Activated CD8-positive, alpha-beta memory T cell treated with anti-CD3 and anti-CD28 coated beads, Interleukin-2, amount 50 U/mL, for 4 hours (primary cell): ENCODE measurements around the gene TACC3.

Experiments used
- DNase-seq: peaks from one replicate; pipeline ENCODE4 v3.0.0-alpha.2; 2020

Gene TACC3

DNA sequence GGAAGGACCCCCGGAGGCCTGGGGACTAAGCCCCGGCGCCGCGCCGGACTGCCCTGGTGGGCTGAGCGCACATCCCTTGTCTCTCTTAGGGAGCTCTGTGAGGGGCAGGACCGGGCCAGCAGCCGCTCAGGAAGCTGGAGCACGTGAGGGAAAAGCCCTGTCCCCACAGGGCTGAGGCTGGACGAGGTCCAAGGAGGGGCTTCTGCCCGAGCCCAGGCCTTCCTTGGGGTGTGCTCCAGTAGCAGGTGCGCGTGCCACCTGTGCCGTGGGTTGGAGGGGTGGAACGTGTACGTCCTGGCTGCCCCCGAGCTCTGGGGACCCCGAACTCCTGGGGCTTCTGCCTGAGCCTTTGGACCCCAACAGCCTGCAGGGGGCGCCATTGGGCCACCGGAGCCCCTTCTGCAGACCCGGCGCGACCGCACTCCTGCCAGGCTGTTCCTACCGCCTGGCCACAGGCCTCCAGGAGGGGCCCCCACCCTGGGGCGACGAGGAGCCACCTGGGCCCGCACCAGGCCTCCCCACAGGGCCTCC, 27.2 kb downstream of the TACC3 start:
- peak; percentile 80 for DNase-seq

DNA sequence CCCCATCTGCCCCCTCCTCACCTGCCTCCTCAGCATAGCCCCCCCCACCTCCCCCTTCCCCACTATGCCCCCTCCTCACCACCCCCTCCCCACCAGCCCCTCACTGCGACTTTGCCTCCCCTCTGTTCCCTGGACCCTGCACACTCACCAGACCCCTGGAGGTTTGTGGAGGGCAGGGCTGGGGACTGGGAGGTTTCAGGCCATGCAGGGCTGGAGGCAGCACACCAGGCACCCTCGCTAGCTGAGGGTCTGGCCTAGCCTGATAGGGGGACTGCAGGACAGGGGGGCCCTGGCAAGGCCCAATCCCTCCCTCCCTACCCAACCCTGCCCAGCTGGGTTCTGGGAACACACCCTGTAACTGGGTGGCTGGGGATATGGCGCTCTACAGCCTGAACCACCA, 28.0 kb downstream of the TACC3 start:
- no peak for DNase-seq

DNA sequence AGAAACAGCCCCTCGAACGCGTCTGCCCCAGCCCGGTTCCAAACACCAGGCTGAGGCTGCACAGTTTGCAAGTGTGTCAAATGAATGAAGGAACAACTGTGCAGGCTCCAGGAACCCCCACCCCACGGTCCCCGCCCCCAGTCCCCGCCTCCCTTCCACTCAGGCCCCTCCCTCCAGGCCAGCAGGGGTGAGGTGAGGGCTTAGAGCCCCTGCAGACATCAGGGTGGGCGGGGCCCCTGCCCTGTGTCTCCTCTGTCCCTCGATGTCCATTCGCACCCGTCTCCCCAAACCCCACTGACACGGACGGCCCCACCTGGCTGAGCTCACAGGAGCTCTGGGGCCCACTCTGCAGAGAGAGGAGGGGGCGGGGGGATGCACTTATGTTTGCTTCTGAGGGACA, 28.5 kb downstream of the TACC3 start:
- DNase-seq = no peak

DNA sequence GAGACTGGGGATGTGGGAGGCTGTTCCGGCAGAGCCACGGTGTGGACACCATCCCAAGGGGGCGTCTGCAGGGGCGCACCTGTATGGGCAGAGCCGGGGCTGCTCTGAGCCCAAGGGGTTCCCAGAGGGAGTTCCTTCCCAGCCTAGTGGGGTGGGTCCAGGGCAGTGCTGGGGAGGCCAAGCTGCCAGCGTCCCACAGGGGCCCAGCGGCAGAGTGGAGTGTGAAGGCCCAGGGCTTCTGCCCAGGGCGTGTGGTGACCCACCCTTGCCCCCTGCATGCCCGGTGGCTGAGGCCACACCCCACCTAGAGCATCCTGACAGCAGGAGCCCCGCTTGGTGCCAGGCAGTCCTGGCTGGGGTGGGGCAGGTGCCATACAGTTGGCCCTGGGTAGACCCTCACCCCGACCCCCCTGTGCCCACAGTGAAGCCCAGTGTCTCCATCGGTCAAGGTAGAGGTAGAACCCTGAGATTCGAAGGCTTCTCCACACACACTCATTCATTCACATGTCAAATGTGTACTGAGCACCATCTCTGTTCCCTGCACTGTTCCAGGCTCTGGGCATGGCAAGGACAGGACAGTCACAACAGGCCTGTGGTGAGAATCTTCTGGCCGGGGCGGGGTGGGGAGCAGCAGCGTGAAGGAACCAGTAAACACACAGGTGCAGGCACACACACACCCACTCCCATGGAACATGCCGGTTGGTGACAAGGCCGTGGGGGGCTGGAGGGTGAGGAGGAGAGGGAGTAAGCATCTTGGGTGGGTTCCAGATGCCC, 29.2 kb downstream of the TACC3 start:
- DNase-seq = no peak

DNA sequence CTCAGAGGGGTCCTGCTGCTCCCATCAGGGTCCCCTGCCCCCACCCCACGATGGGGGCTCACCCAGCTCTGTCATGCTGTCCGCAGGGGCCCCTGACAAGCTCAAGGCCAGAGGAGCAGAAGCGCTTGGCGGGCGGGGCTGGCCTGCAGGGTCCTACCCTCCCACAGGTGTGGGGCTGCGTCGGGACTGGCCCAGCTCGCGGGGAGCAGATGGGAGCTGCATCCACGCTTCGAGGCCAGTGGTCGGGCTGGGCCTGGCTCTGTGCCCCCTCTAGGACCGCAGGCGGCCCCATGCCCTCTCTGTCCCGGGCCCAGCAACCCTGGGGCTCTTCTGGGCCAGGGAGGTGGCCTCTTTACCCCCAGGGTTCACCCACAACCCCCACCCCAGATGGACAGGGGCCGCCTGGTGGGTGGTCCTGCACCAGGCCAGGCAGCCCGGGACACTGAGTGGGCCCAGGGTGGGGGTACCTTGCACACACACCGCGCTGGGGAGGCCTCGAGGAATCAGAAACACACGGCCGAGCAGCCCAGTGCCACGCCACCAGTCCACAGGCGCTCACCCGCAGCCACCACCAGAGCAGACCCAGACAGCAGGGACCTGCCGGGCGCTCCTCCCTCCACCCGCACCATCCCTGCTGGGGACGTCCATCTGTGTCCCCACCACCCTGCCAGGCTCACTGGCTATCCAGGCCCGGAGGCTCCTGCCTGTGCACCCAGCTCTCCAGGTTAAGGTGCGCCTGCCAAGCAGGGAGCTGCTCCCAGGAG, 30.0 kb downstream of the TACC3 start:
- no peak for DNase-seq

DNA sequence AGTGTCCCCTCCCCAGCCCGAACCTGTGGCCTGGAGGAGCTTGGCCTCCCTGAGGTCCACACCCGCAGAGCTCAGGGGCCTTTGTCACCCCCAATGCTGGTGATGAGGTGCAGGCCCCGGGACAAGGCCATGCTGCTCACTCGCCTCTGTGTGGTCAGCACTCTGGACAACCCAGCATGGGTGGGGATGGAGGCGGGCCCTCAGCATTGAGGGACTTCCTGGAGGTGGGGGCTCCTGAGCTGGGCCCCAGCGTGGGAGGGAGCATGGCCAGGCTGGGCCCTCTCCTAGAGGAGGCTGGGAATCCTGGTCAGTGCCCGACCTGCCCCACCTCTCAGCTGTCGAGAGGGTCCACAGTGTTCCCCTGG, 30.6 kb downstream of the TACC3 start:
- DNase-seq = no peak

DNA sequence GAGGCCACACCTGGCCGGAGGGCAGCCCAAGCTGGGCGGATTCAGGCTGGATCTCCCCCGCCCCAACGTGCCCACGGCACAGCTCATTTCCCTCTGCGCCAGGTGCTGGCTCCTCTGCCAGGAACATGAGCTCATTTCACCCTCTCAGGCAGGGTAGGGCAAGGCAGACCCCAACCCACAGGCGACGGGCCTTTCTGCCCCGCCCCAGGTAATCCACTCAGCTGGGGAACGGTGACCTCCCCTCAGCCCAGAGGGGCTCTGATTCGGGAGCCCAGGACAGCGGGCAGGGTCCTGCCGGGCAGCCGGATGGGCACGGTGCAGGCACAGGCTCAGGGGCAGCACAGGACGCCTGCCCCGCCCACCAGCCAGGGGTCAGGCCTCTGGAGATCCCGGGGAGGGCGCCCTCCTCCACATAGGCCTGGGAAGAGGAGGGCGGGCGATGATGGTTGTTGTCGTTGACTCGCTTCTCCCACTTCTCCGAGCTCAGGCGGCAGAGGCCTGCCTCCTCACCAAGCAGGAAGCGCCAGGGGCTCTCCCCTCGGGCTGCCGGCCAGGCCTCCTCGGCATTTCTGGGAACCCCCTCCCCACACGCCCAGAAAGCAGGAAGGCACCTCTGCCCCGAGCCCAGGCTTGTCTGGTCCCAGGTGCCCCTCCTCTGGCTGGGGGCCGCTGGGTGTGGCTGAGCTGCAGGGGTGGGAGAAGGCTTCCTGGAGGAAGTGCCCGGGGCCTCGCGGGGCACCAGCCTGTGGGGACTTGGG, 31.1 kb downstream of the TACC3 start:
- DNase-seq = no peak

DNA sequence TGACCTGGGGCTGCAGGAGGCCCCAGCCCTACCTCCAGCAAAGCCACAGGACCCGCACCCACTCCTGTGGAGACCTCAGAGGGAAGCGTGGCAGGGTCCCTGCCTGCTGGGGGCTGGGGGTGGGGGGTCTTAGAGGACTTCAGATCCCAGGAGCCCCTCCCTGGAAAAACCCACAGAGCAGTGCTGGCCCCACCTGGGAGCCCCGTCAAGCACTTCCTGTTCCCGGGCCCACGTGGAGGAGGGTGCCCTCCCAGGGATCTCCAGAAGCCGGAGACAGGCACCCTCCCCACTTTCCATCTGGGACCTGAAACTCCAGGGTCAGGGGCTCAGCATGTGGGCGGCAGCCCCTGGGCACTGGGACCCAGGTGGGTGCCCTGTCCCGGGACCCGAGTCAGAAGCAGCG, 32.0 kb downstream of the TACC3 start:
- DNase-seq = no peak

DNA sequence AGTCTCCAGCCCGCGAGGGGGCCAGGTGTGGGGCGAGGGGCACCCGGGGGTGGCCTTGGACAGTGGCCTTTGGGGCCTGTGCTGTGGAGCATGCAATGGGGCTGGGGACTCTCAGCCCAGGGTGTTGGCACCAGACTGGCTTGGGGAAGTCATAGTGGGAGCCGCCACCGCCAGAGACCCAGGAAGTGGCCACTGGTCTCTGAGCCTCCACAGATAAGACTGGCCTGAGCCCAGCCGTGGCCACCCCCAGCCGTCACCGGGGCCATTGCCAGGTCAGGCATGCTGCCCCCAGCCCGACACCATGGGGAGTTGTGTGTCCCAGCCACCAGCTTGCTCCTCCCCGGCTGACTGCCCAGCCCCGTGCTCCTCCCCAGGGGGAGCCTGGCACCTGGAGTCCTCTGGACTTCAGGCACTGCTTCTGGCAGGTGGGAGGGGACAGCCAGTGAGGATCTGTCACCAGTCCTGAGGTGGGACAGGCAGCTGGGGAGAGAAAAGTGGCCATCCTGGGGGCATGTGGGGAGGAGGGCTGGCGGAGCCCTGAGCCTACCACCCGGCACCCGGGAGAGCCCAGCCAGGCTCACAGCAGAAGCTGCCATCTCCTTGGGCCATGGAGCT, 32.5 kb downstream of the TACC3 start:
- DNase-seq = no peak

DNA sequence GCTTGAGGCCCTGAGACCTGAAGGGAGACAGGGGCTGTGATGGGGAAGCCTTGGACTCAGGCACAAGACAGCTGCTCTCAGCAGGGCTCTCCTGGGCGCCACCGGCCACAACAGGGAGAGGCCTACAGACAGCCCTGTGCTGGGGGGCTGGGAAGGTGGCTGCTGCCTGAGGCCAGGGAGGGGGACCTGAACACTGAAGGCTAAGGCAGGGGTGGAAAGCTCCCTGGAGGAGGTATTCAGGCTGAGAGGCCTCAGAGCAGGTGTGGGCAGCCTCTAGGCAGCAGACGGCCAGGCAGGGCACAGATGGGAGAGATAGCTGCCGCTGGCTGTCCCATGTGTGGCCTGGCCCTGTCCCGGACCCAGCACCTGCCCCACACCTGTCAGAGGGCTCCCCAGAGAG, 33.0 kb downstream of the TACC3 start:
- DNase-seq = no peak

DNA sequence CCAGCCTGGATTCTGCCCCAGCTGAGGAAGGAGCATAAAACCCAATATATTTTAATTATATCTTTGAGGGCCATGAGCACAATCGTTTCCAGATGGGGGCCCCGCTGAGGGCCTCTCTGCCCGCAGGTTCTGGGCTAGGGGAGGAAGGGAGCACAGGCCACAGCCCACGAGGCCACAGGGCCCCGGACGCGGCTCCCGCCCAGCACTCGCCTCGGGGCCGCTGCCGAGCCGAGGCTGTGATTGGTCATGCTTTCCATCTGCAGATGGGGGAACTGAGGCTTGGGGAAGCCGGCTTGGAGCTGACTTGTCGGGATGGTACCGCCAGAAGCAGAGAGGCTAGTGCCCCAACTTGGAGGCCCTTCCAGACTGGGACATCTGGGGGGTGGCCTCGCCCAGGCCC, 34.0 kb downstream of the TACC3 start:
- no peak for DNase-seq

DNA sequence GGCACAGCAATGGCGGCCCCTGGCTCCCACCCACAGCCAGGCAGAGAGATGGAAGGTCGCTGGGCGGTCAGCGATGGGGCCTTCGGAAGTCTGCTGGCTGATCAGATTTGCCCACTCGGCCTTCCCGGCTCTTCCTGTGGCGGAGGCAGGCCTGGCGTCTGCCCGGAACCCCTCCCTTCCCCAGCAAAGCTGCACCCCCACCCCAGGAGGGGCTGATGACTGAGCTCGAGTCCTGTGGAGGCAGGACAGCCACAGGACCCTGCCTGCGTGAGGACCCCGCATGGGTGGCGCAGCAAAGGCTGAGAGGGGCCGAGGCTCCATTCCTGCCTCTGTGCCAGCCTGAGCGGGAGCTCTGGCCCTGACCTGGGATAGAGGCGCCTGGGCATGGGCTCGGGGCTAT, 34.8 kb downstream of the TACC3 start:
- no peak for DNase-seq

DNA sequence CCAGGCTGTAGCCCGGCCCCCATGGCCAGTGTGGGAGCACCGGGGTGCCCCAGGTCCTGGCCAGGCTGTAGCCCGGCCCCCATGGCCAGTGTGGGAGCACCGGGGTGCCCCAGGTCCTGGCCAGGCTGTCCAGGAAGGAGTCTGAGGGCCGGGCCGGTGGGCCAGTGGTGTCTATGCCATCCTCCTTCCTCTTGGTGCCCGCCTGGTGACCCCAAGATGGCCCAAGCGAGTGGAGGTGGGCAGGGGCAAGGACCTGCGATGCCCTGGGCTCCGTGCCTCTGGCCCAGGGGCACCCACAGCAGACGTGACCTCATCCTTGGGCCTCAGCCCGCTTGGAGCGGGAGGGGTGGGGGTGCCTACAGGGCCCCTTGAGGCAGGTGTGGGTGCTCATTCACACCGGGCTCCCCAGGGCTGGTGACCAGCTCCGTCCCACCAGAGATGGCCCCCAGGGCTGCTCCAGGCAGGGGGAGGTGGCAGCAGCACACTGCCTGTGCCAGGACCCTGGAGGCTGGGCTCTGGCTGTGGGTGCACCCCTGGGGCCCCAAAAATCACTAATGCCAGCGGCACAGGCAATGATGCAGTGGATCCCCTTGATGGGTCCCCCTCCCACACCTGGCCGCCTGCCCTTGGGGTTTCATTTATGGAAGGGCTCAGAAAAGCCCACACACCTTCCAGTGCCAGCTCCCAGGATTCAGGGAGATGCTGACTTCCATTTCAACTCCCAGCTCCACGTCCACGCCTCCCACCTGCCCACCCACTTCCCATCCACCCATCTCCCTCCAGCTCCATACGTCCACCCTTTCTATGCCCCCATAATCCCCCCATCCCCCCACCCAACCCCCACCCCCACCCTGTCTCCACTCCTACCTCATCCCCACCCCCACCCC, 35.8 kb downstream of the TACC3 start:
- no peak for DNase-seq

DNA sequence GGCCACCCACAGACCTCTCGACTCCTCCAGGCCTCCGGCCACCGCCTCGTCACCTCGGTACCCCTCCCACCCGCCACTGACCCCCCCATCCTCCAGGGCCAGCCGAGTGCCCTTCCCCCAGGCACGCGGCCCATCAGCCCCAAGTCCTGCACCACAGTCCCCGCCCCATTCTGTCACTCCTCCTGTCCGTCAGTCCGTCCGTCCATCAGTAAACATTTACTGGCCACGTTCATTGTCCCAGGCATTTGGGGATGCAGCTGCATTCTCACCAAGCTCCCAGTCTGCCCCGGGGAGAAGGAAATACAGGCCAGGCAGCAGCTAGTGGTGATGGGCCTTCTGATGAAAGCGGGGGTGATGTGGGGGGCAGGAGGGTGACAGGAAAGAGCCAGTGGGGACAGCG, 36.5 kb downstream of the TACC3 start:
- no peak for DNase-seq

DNA sequence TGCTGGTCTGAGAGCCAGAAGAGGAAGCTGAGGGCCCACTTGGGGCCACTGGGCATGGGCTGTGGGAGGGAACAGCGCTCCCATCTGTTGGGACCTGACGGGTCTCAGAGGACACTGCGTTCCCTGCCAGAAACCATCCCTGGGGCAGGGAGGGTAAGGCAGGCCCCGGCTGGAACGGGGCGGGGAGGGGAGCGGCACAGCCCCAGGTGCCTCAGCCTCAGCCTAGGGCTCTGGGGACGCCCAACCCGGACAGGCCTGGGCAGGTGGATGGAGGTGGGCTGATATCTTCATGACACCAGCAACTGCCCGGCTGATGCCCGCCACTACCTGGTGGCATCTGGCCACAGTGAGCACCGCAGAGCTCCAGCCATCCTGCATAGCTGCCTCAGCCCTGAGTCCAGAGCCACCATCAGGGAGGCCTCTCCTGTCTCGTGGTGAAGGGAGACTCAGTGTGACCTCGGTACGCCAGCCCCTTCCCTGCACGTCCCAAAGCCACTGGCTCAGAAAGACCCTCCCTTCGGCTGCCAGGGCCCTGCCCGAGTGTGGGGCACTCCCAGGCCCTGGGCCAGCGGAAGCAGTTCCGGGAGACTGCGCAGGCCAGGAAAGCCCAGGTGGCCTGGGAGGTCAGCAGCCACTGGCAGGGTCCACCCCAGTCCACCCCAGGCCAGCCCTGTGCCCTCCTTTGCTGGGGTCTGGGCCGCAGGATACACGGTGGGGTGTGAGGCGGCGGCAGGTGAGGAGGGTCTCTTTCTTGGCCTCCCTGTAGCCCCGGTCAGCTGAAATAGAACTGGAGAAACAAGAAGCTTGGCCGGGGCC, 37.2 kb downstream of the TACC3 start:
- no peak for DNase-seq

DNA sequence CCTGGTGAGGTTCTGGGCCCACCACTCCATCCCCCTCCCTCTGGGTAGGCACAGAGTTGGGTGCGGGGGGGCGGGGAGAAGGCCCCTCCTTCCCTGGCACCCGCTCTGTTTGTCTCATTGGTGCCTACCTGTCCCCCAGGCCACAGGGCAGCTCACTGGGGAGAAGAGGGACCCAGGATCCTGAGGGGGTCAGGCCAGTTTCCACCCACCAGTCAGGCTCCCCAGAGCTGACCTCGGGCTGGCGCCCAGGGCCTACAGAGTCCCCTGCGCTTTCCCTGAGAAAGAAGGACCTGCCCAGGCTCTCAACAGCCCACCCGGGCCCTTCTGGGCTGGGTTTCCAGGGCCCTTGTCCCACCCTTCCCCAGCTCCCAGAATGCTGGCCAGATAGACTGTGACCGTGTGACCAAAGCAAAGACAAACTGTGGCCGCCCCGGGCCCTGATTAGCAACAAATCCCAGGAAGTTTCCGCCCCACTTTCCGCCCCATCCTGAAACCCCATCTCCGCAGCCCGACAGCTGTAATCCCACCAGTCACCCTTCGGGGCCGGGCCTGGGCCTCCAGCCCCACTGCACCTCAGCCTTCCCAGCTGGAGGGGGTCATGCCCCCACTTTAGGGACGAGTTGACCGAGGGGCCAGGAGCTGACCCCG, 38.0 kb downstream of the TACC3 start:
- no peak for DNase-seq

DNA sequence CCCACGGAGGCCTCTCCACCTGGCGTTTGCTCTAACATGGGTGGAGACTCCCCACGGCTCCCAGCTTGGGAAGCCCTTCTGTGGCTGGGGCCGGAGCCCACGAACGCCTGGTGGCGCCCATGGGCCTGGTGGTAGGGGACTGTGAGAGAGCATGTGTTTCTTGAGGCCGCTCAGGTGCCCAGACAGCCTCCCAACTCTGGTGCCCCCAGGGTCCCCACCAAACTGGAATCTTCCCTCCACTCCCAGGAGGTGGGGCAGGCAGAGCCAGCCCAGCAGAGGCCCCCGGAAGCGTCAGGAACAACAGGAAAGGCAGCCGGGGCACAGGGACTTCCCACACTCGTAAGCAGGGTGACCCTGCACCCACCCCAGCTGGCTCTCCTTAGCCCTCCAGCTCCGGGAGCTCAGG, 38.5 kb downstream of the TACC3 start:
- DNase-seq = no peak

DNA sequence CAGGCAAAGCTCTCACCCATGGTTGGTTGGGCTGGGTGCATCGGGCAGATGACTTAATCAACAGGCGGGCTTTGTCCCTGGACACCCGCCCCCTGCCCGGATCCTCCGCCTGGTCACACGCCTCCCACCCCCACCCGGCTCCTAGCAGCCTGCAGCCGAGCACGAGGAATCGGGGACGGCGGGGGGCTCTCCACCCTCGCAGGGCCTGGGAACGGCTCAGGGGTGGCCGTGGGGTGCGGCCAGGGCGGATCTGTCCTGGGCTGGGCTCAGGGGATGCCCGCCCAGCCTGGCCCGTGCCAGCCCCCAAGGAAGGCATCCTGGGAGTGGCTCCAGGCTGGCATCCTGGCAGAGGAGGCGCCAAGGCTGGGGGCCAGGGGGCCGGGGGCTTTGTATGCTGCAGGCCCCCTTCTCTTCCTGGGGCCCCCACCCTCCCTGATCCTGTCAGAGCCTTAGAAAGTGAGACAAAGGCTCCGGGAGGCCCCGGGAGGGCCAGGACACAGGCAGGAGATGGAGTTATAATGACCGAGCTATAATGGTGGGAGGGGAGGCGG, 39.3 kb downstream of the TACC3 start:
- DNase-seq = no peak

DNA sequence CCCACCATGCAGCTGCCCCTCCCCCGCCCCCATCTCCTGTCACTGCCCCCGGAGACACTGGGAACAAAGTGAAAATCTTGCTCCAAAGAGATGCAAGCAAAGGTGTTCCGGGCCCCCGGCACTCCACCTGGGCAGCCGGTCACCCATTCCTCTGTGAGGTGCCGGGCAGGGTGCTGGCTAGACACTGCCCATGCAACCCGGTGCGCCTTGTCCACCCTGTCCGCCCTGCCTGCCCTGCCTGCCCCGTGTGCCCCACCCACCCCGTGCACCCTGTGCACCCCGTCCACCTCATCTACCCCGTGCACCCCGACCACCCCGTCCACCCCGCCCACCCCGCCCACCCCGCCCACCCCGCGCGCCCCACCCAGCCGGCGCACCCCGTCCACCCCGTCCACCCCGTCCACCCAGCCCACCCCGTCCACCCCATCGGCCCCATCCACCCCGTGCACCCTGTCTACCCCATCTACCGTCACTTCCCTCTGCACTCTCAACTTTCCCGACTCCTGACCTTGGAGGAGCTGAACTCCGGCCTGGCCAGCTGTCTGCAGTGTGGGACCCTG, 39.9 kb downstream of the TACC3 start:
- no peak for DNase-seq
